Neural progenitor cell (in vitro differentiated cells): ENCODE measurements around the gene PEPD.

Experiments
- EZH2 ChIP-seq: fragments of 200-600 bp; sonication (generic); IDR thresholded peaks from 2 replicates; pipeline ENCODE4 v1.6.1; 2017; ENCODE audit warnings: antibody characterized with exemption, mild to moderate bottlenecking, moderate library complexity
- TF ChIP-seq, protein P1 (sequence below): fragments of 200-600 bp; sonication (generic); IDR thresholded peaks from 2 replicates; pipeline ENCODE4 v1.5.1; 2017; ENCODE audit warnings: antibody characterized with exemption, mild to moderate bottlenecking

DNA sequence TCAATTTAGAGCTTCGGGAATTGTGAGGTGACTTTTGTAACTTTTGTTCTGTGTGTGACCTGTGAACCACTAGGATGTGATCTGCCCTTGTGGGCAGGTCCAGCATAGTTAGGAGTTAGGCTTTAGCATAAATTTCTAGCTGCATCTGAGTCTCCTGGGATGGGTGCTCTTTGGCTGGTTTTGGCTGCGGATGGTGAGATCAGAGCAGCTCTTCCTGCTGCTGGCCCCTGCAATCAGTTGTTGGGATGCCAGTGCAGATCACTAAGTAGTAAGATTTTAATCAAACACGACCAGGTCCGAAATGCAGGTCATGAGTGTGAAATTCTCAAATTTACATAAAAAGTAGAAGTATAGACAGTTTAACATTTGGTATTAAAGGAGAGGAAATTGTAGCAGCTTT lies 139.6 kb downstream of the PEPD start:
- TF ChIP-seq, protein P1, sequence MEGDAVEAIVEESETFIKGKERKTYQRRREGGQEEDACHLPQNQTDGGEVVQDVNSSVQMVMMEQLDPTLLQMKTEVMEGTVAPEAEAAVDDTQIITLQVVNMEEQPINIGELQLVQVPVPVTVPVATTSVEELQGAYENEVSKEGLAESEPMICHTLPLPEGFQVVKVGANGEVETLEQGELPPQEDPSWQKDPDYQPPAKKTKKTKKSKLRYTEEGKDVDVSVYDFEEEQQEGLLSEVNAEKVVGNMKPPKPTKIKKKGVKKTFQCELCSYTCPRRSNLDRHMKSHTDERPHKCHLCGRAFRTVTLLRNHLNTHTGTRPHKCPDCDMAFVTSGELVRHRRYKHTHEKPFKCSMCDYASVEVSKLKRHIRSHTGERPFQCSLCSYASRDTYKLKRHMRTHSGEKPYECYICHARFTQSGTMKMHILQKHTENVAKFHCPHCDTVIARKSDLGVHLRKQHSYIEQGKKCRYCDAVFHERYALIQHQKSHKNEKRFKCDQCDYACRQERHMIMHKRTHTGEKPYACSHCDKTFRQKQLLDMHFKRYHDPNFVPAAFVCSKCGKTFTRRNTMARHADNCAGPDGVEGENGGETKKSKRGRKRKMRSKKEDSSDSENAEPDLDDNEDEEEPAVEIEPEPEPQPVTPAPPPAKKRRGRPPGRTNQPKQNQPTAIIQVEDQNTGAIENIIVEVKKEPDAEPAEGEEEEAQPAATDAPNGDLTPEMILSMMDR = no peak
- TF ChIP-seq EZH2 = no peak
